Measurements from ENCODE around the gene IKZF2. TPM values are rescaled to one million over a fixed set of nuclear protein-coding genes. Genes with fewer than 3 reads are reported as not detected.

Gene IKZF2
- total RNA-seq, 1 experiment from 2014 or later, result 1.3 TPM

DNA sequence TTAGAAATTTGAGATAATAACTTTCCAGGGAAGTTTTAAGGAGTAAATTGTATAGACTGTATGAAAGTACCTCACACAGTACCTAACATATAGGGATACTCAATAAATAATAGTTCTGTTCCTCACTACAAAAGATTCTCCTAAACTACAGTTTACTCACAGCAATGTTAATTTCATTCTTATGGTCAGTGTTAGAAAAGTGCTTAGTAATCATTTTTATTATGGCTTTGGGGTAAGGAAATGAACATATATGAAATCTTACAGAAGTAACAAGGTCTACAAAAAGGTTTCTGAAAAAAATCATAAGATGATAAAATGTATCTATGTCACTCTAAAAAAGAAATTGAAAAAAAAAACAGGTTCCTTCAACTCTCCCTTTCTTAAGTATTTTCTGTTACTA, 67.2 kb downstream of the IKZF2 start:
- Histone ChIP-seq H3K9ac (ENCODE audit: low read length) (no peak overlapping the region), H3K4me1 (ENCODE audit: low read length) (no peaks in the 10 kb centered on the region), H2AFZ (ENCODE audit: low read length) (no peak overlapping the region), H3K4me3 (ENCODE audit: low read length) (no peak overlapping the region), H3K9me2 (replicated peaks; ENCODE audit: insufficient read depth, low read length) (no peaks in the 10 kb centered on the region), H3K27me3 (ENCODE audit: low read length) (no peaks in the 10 kb centered on the region), H4K20me1 (ENCODE audit: insufficient read depth, low read depth, low read length) (no peaks in the 10 kb centered on the region), H3K4me2 (ENCODE audit: low read depth, low read length, poor library complexity, severe bottlenecking) (no peak overlapping the region), H3K79me2 (ENCODE audit: low read length) (no peaks in the 10 kb centered on the region), H3K9me3 (ENCODE audit: low read length) (peaks cover 3% of the 10 kb centered on the region; the same call in 1 of the 2 replicates), H3K36me3 (ENCODE audit: insufficient read depth, low read length) (no peaks in the 10 kb centered on the region), H3K27ac (ENCODE audit: low read length) (no peak overlapping the region)
- no peak for DNase-seq

DNA sequence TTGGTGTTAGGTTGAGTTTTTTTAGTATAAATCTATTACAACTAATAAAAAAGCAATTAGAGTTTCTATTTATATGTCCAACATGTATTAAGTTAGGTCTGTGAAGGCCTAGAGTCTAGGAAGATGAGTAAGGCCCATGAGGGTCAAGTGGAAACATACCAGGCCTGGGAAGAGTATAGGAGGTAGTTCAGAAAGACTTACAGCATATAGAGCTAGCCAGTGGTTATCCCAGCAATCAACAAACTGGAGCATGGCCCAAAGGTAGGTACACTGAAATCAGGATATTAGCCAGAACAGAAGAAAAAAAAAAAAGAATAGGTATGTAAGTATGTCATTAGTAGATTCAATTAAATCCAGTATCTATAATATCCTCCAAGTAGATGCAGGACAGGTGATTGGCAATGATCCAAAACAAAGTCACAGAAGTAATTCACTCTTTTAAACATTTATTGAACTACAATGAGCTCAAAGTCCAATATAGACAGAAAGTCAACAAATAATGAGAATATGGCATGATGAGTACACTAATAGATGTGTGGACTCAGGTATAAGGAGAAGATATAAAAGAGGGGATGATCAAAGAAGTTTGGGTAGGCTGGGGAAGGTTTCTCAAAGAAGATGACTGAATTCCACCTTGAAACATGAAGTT, 70.3 kb downstream of the IKZF2 start:
- Histone ChIP-seq H4K20me1 (ENCODE audit: insufficient read depth, low read depth, low read length) (no peaks in the 10 kb centered on the region), H3K9me3 (ENCODE audit: low read length) (peaks cover 3% of the 10 kb centered on the region; the same call in 1 of the 2 replicates), H3K27me3 (ENCODE audit: low read length) (no peaks in the 10 kb centered on the region), H2AFZ (ENCODE audit: low read length) (no peak overlapping the region), H3K4me3 (ENCODE audit: low read length) (no peak overlapping the region), H3K36me3 (ENCODE audit: insufficient read depth, low read length) (no peaks in the 10 kb centered on the region), H3K9me2 (replicated peaks; ENCODE audit: insufficient read depth, low read length) (no peaks in the 10 kb centered on the region), H3K27ac (ENCODE audit: low read length) (no peak overlapping the region), H3K9ac (ENCODE audit: low read length) (no peak overlapping the region), H3K4me2 (ENCODE audit: low read depth, low read length, poor library complexity, severe bottlenecking) (no peak overlapping the region), H3K4me1 (ENCODE audit: low read length) (no peaks in the 10 kb centered on the region), H3K79me2 (ENCODE audit: low read length) (no peaks in the 10 kb centered on the region)
- no peak for DNase-seq

DNA sequence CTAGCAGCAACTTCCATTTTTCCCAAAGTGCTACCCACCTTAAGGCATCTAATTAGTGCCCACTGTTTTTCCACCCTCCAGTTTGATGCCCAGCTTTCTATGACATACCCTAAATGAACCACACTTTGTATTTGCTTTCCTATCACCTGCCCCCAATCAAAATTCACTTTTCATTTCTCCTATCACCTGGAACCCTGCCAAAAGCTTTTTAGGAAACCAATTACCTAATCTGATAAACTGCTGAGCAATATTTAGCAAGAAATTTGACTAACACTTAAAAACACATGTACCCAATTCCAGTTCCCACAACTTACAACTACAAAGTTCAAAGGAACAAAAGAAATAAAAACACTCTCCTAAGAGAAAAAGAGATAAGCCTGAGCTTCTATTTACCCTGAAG, 71.7 kb downstream of the IKZF2 start:
- peaks cover 3% of the 10 kb centered on the region; the same call in 1 of the 2 replicates for H3K9me3 ChIP-seq (ENCODE audit: low read length)
- H3K79me2 ChIP-seq (ENCODE audit: low read length), result no peaks in the 10 kb centered on the region
- H3K36me3 ChIP-seq (ENCODE audit: insufficient read depth, low read length), result no peaks in the 10 kb centered on the region
- no peak overlapping the region for H3K4me3 ChIP-seq (ENCODE audit: low read length)
- no peaks in the 10 kb centered on the region for H3K9me2 ChIP-seq (replicated peaks; ENCODE audit: insufficient read depth, low read length)
- H3K27ac ChIP-seq (ENCODE audit: low read length), result no peak overlapping the region
- H3K4me1 ChIP-seq (ENCODE audit: low read length), result no peaks in the 10 kb centered on the region
- H3K27me3 ChIP-seq (ENCODE audit: low read length), result no peaks in the 10 kb centered on the region
- H4K20me1 ChIP-seq (ENCODE audit: insufficient read depth, low read depth, low read length), result no peaks in the 10 kb centered on the region
- no peak overlapping the region for H2AFZ ChIP-seq (ENCODE audit: low read length)
- H3K4me2 ChIP-seq (ENCODE audit: low read depth, low read length, poor library complexity, severe bottlenecking), result no peak overlapping the region
- no peak overlapping the region for H3K9ac ChIP-seq (ENCODE audit: low read length)
- DNase-seq, result no peak

DNA sequence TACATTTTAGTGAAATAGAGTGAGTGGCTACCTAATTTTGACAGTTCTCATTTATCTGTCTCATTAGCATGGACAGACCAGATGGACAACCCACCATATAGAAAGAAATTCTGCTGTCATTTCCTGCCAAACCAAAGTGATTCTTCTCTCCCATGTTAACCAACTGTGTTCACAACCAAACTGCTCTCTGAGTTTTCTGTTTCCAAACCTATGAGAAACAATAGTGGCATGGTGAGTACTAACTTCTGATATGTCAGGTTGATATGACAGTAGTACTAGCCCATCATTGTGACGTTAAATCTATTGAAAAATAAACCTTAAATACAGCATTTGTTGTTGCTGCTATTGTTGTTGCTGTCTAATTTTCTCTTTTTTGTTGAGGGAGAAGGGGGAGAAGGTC, 72.7 kb downstream of the IKZF2 start:
- no peak for DNase-seq
- Histone ChIP-seq H4K20me1 (ENCODE audit: insufficient read depth, low read depth, low read length) (no peaks in the 10 kb centered on the region), H3K4me1 (ENCODE audit: low read length) (no peaks in the 10 kb centered on the region), H3K27me3 (ENCODE audit: low read length) (no peaks in the 10 kb centered on the region), H3K9me2 (replicated peaks; ENCODE audit: insufficient read depth, low read length) (no peaks in the 10 kb centered on the region), H3K9ac (ENCODE audit: low read length) (no peak overlapping the region), H3K27ac (ENCODE audit: low read length) (no peak overlapping the region), H2AFZ (ENCODE audit: low read length) (no peak overlapping the region), H3K4me3 (ENCODE audit: low read length) (no peak overlapping the region), H3K4me2 (ENCODE audit: low read depth, low read length, poor library complexity, severe bottlenecking) (no peak overlapping the region), H3K79me2 (ENCODE audit: low read length) (no peaks in the 10 kb centered on the region), H3K36me3 (ENCODE audit: insufficient read depth, low read length) (no peaks in the 10 kb centered on the region), H3K9me3 (ENCODE audit: low read length) (peaks cover 3% of the 10 kb centered on the region; the same call in 1 of the 2 replicates)

DNA sequence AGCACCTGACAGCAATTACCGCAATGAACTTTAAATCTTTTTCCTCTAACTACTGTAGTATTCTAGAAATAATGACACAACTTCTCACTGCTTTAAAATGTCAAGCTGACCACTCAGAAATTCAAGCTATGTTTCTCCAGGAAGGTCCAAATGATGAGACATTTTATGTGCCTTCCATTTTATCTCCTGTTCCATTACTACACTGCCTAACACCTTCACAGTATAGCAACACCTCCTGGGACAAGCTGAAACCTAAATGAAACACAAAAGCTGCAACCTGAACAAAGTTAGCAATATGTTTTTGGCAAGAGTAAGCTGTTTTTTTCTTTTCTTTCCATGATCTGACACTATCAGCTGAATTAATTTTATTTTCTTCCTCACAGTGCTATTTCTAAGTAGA, 81.9 kb downstream of the IKZF2 start:
- Histone ChIP-seq H3K9me3 (ENCODE audit: low read length) (no peaks in the 10 kb centered on the region), H4K20me1 (ENCODE audit: insufficient read depth, low read depth, low read length) (no peaks in the 10 kb centered on the region), H3K4me3 (ENCODE audit: low read length) (no peak overlapping the region), H3K36me3 (ENCODE audit: insufficient read depth, low read length) (no peaks in the 10 kb centered on the region), H3K4me2 (ENCODE audit: low read depth, low read length, poor library complexity, severe bottlenecking) (no peak overlapping the region), H3K4me1 (ENCODE audit: low read length) (no peaks in the 10 kb centered on the region), H3K9ac (ENCODE audit: low read length) (no peak overlapping the region), H2AFZ (ENCODE audit: low read length) (no peak overlapping the region), H3K79me2 (ENCODE audit: low read length) (no peaks in the 10 kb centered on the region), H3K9me2 (replicated peaks; ENCODE audit: insufficient read depth, low read length) (0 out of 2 replicates have a peak, but pooled peaks cover 3% of the 10 kb centered on the region), H3K27ac (ENCODE audit: low read length) (no peak overlapping the region), H3K27me3 (ENCODE audit: low read length) (no peaks in the 10 kb centered on the region)
- no peak for DNase-seq

DNA sequence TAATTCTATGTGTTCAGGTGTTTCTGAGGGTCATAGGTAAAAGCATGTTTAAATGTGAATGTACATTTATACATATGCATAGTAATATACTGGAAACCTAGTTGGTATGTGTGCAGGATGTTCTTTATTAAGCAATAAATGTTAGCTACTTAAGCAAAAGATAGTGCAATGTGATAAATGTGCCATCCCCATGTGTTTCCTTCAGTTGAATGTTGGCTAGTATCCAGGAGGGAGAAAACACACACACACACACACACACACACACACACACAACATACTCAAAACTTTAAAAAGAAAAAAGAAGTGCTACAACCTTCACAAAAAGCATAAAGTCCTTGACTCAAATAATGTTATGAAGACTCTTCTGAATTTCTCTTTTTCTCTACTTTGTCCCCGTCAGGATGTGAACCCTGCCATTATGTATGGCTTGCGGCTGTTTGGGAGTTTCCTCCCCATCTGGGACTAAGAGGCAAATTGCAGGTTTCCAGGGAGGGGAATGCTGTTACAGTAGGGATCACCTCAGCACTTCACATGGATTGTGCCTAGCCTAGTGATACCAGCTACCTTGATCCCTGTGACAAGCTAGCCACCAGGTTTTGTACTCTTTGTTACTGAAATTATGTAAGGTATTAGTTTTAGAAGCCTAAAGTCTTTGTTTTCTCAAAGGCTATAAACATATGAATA, 82.6 kb downstream of the IKZF2 start:
- Histone ChIP-seq H3K36me3 (ENCODE audit: insufficient read depth, low read length) (no peaks in the 10 kb centered on the region), H2AFZ (ENCODE audit: low read length) (no peak overlapping the region), H3K9me2 (replicated peaks; ENCODE audit: insufficient read depth, low read length) (0 out of 2 replicates have a peak, but pooled peaks cover 3% of the 10 kb centered on the region), H3K4me2 (ENCODE audit: low read depth, low read length, poor library complexity, severe bottlenecking) (no peak overlapping the region), H3K9me3 (ENCODE audit: low read length) (no peaks in the 10 kb centered on the region), H3K9ac (ENCODE audit: low read length) (no peak overlapping the region), H4K20me1 (ENCODE audit: insufficient read depth, low read depth, low read length) (no peaks in the 10 kb centered on the region), H3K4me3 (ENCODE audit: low read length) (no peak overlapping the region), H3K27ac (ENCODE audit: low read length) (no peak overlapping the region), H3K27me3 (ENCODE audit: low read length) (no peaks in the 10 kb centered on the region), H3K79me2 (ENCODE audit: low read length) (no peaks in the 10 kb centered on the region), H3K4me1 (ENCODE audit: low read length) (no peaks in the 10 kb centered on the region)
- no peak for DNase-seq

DNA sequence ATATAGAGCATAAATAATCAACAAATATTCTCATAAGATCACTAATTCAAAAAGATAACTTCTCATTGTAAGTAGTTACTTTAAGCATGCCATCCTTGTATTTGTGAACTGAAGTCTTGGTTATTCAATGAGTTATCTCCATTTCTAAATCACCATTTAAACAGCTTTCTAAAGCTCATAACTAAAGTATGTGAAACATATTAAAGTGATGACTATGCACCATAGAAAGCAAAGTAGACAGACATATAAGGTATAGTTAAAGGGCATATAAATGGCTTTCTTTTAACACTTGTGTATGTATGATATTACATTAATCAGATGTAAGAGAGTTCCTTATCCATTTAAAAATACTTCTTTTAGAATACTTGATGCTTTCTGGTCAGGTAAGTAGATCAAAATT, 83.5 kb downstream of the IKZF2 start:
- Histone ChIP-seq H3K4me2 (ENCODE audit: low read depth, low read length, poor library complexity, severe bottlenecking) (no peak overlapping the region), H3K9me2 (replicated peaks; ENCODE audit: insufficient read depth, low read length) (0 out of 2 replicates have a peak, but pooled peaks cover 3% of the 10 kb centered on the region), H3K79me2 (ENCODE audit: low read length) (no peaks in the 10 kb centered on the region), H4K20me1 (ENCODE audit: insufficient read depth, low read depth, low read length) (no peaks in the 10 kb centered on the region), H3K4me3 (ENCODE audit: low read length) (no peak overlapping the region), H3K9ac (ENCODE audit: low read length) (no peak overlapping the region), H3K9me3 (ENCODE audit: low read length) (no peaks in the 10 kb centered on the region), H3K36me3 (ENCODE audit: insufficient read depth, low read length) (no peaks in the 10 kb centered on the region), H3K27ac (ENCODE audit: low read length) (no peak overlapping the region), H3K27me3 (ENCODE audit: low read length) (no peaks in the 10 kb centered on the region), H2AFZ (ENCODE audit: low read length) (no peak overlapping the region), H3K4me1 (ENCODE audit: low read length) (no peaks in the 10 kb centered on the region)
- DNase-seq, result no peak

DNA sequence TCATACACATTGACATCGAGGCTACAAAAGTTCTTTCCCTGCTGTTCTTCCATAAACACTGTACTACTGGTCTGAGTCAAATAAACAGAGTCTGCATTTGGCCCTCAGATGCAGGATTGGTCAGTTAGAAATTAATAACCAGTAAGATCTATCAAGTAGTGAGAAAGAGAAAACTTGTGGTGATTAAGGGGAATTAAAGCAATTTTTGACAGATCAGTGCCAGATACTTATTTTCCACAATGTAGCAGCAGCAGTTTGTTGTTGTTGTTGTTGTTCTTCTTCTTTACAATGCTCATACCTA, 85.0 kb downstream of the IKZF2 start:
- no peak for DNase-seq
- Histone ChIP-seq H3K27me3 (ENCODE audit: low read length) (no peaks in the 10 kb centered on the region), H3K4me2 (ENCODE audit: low read depth, low read length, poor library complexity, severe bottlenecking) (no peak overlapping the region), H4K20me1 (ENCODE audit: insufficient read depth, low read depth, low read length) (no peaks in the 10 kb centered on the region), H3K4me3 (ENCODE audit: low read length) (no peak overlapping the region), H3K9ac (ENCODE audit: low read length) (no peak overlapping the region), H3K27ac (ENCODE audit: low read length) (no peak overlapping the region), H3K9me2 (replicated peaks; ENCODE audit: insufficient read depth, low read length) (0 out of 2 replicates have a peak, but pooled peaks cover 3% of the 10 kb centered on the region), H3K9me3 (ENCODE audit: low read length) (no peaks in the 10 kb centered on the region), H3K4me1 (ENCODE audit: low read length) (no peaks in the 10 kb centered on the region), H3K79me2 (ENCODE audit: low read length) (no peaks in the 10 kb centered on the region), H3K36me3 (ENCODE audit: insufficient read depth, low read length) (no peaks in the 10 kb centered on the region), H2AFZ (ENCODE audit: low read length) (no peak overlapping the region)

Data from Karpas-422 (cell line).